HepG2 (cell line): ENCODE results near the gene SMAD7. TPM values are rescaled to one million over a fixed set of nuclear protein-coding genes. Genes with fewer than 3 reads are reported as not detected.

Experiments
- E2F5 ChIP-seq: sonication (generic); formaldehyde crosslinking; conservative IDR thresholded peaks from 2 replicates; pipeline ENCODE4 v1.4.0; 2020; ENCODE audit warnings: missing genetic modification reagents
- MED13 ChIP-seq: sonication (generic); formaldehyde crosslinking; IDR thresholded peaks from 2 replicates; pipeline ENCODE4 v1.5.0; 2020; ENCODE audit warnings: missing genetic modification reagents
- MXD4 ChIP-seq: IDR thresholded peaks from 2 replicates; pipeline ENCODE4 v1.6.1; 2016; ENCODE audit warnings: mild to moderate bottlenecking, missing biosample characterization, missing genetic modification reagents
- NCOR1 ChIP-seq: fragments of 200-600 bp; sonication (generic); IDR thresholded peaks from 2 replicates; pipeline ENCODE4 v1.7.0; 2017; ENCODE audit warnings: antibody characterized with exemption, low read length, borderline replicate concordance
- SNAPC4 ChIP-seq: sonication (generic); formaldehyde crosslinking; IDR thresholded peaks from 2 replicates; pipeline ENCODE4 v1.4.0; 2020; ENCODE audit warnings: mild to moderate bottlenecking, missing genetic modification reagents
- ZBTB8A ChIP-seq: sonication (generic); formaldehyde crosslinking; IDR thresholded peaks from 2 replicates; pipeline ENCODE4 v1.4.0; 2020; ENCODE audit warnings: mild to moderate bottlenecking, low read depth, missing genetic modification reagents, borderline replicate concordance
- ZFP90 ChIP-seq: sonication (generic); formaldehyde crosslinking; IDR thresholded peaks from 2 replicates; pipeline ENCODE4 v1.8.0; 2022; ENCODE audit warnings: missing genetic modification reagents, mild to moderate bottlenecking, inconsistent platforms, borderline replicate concordance
- ZGPAT ChIP-seq: IDR thresholded peaks from 2 replicates; pipeline ENCODE4 v1.6.1; 2016; ENCODE audit warnings: mild to moderate bottlenecking
- ZNF333 ChIP-seq: sonication (generic); formaldehyde crosslinking; IDR thresholded peaks from 2 replicates; pipeline ENCODE4 v1.4.0; 2020; ENCODE audit warnings: mild to moderate bottlenecking, missing genetic modification reagents, borderline replicate concordance
- ZNF431 ChIP-seq: sonication (generic); formaldehyde crosslinking; IDR thresholded peaks from 2 replicates; pipeline ENCODE4 v1.9.0; 2022; ENCODE audit warnings: missing genetic modification reagents, low read depth, mild to moderate bottlenecking, borderline replicate concordance
- ZNF543 ChIP-seq: sonication (generic); formaldehyde crosslinking; IDR thresholded peaks from 2 replicates; pipeline ENCODE4 v1.4.0; 2020; ENCODE audit warnings: mild to moderate bottlenecking, missing genetic modification reagents
- ZNF574 ChIP-seq: sonication (generic); formaldehyde crosslinking; IDR thresholded peaks from 2 replicates; pipeline ENCODE4 v1.4.0; 2020; ENCODE audit warnings: missing genetic modification reagents
- ZNF652 ChIP-seq: IDR thresholded peaks from 2 replicates; pipeline ENCODE4 v1.6.1; 2016; ENCODE audit warnings: low read depth, borderline replicate concordance
- ZNF883 ChIP-seq: sonication (generic); formaldehyde crosslinking; IDR thresholded peaks from 2 replicates; pipeline ENCODE4 v1.5.1; 2020; ENCODE audit warnings: mild to moderate bottlenecking, missing genetic modification reagents; ENCODE audit errors: not compliant biosample characterization
- polyA plus RNA-seq, 8 experiments: library from polyadenylated mRNA; depleted of rRNA in 3 of 8; stranded (reverse) in 7 of 8; unstranded in 1 of 8; fragments of >200 nt; fragmentation: Illumina TruSeq in 4 of 8; extraction: Trizol in 4 of 8; gene quantifications; 2 replicates each; pipeline versions ENCODE4 v1.2.1 to v1.2.3, GENCODE V29; 2011 to 2016; ENCODE audit warnings: low read depth in 4 of 8, missing spikeins in 1 of 8, mixed read lengths in 1 of 8; ENCODE audit not compliant: insufficient read depth in 1 of 8
- total RNA-seq, 5 experiments: library from RNA; depleted of rRNA; stranded (reverse); fragments of >200 nt; fragmentation: Illumina TruSeq; extraction: Trizol; gene quantifications; 2 replicates each; pipeline ENCODE4 v1.2.3, GENCODE V29; 2016; ENCODE audit warnings: low read depth in 1 of 5
- TF ChIP-seq, protein P1 (sequence below): sonication (generic); formaldehyde crosslinking; IDR thresholded peaks from 2 replicates; pipeline ENCODE4 v1.5.0; 2020; ENCODE audit warnings: mild to moderate bottlenecking, missing genetic modification reagents

Gene SMAD7
- total and polyA plus RNA-seq, 2 of the 13 experiments (the other 11 are each of a cell fraction or from before 2014, with no cell fraction given), result 17.4 to 24.7 TPM

DNA sequence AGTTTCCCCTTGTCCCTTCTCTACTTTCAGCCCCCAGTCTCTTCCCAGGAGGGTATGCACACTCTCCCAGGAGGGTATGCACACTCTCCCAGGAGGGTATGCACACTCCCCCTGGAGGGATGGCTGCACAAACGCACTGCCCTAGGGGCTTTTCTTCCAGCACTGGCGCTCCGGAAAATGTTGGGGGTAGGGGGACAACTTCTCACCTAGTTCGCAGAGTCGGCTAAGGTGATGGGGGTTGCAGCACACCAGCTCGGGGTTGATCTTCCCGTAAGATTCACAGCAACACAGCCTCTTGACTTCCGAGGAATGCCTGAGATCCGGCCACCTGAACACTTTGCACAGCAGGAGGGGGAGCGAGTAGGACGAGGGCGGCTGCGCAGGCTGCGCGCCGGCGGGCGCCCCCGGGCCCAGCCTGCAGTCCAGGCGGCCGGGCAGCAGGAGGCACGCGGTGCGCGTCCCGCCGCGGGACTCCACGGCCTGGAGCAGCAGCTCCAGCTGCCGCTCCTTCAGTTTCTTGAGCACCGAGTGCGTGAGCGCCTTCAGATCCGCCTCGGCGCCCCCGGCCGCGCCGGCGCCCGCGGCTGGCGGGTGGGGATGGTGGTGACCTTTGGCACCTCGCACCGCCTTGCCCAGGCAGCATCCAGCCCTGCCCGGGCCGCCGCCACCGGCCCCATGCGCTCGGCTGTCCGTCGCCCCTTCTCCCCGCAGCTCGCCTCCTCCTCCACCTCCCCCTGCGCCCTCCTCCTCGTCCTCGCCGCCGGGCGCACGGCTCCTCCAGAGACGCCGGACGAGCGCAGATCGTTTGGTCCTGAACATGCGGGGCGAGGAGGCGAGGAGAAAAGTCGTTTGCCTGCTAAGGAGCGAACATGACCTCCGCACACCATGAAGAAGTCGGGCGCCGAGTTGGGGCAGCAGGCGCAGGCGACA lies 894 bp downstream of the SMAD7 start (continued):
- TF ChIP-seq MED13 (CRISPR knock-in tag), result no peak
- TF ChIP-seq ZNF431 (CRISPR knock-in tag), result 0 out of 2 replicates have a peak, but pooled peaks have one; percentile 17
- no peak for TF ChIP-seq SNAPC4 (CRISPR knock-in tag)
- TF ChIP-seq E2F5 (CRISPR knock-in tag), result no peak
- no peak for TF ChIP-seq ZFP90 (CRISPR knock-in tag)
- TF ChIP-seq NCOR1, result no peak
- no peak for TF ChIP-seq ZNF333
- TF ChIP-seq ZGPAT (CRISPR knock-in tag), result no peak
- no peak for TF ChIP-seq ZNF883 (CRISPR knock-in tag)
- TF ChIP-seq, protein P1, sequence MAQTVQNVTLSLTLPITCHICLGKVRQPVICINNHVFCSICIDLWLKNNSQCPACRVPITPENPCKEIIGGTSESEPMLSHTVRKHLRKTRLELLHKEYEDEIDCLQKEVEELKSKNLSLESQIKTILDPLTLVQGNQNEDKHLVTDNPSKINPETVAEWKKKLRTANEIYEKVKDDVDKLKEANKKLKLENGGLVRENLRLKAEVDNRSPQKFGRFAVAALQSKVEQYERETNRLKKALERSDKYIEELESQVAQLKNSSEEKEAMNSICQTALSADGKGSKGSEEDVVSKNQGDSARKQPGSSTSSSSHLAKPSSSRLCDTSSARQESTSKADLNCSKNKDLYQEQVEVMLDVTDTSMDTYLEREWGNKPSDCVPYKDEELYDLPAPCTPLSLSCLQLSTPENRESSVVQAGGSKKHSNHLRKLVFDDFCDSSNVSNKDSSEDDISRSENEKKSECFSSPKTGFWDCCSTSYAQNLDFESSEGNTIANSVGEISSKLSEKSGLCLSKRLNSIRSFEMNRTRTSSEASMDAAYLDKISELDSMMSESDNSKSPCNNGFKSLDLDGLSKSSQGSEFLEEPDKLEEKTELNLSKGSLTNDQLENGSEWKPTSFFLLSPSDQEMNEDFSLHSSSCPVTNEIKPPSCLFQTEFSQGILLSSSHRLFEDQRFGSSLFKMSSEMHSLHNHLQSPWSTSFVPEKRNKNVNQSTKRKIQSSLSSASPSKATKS (CRISPR knock-in tag), result no peak
- peak; percentile 32 for TF ChIP-seq ZNF574
- no peak for TF ChIP-seq ZBTB8A (CRISPR knock-in tag)
- TF ChIP-seq MXD4 (CRISPR knock-in tag), result no peak; the same call in 1 of the 2 replicates
- no peak for TF ChIP-seq ZNF543 (CRISPR knock-in tag)
- TF ChIP-seq ZNF652 (CRISPR knock-in tag), result no peak
